ENCODE results near the gene PKP4.
A peak's percentile ranks its signal among the peaks of the same experiment; 100 is the strongest.
"Not testable (repeated sequence)": the region's sequence is repeated elsewhere in the genome, so short reads cannot be mapped to it uniquely, and the experiment has no call there.

The PKP4 gene

DNA sequence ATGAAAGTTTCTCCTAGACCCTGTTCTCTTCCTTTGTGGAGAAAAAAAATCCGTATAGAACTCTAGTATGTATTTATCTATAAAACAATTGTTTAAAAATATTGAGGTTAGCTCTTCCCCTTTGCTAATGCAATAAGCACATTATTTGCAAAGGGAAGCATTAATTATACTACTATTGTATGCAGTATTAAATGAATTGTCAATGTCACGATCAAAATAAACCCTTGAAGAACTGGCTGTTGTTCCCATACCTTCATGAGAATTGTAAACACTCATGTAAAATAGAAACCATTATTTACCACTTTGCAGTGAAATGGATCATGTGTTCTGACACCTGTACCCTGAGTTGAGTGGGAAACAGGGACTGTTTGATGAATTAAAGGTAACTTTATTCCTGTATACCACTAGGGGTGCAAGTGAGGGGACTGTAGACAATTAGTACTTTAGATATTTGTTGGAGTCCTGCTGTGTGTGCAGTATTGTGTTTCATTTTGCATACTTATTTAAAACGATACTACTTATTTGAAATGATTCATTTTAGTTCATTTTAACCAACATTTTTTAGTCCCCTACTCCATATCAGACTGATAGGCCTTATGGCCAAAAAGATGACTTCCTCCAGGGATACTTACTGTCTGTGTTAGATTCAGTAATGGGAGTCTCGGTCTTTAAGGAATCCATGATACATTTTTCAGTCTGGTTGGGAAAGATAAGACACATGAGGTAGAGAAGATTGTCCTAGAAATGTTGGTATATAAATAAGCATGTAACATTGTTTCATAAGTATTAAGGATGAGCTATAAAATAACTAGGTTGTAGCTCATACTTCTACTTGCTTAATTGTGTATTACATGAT lies 7.9 kb downstream of the PKP4 start:
- DNase-seq (ENCODE audit: low spot score): peak; percentile 34

DNA sequence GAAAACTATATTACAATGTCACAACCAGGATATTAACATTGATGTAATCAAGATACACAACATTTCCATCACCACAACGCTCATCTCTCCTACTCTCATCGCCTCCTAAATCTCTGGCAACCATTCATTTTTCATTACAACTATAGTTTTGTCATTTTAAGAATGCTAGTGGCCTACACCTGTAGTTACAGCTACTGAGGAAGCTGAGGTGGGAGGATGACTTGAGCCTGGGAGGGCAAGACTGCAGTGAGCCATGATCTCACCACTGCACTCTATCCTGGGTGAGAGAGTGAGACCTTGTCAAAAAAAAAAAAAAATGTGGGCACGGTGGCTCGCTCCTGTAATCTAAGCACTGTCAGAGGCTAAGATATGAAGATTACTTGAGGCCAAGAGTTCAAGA lies 10.5 kb downstream of the PKP4 start:
- no peak for DNase-seq (ENCODE audit: low spot score)

DNA sequence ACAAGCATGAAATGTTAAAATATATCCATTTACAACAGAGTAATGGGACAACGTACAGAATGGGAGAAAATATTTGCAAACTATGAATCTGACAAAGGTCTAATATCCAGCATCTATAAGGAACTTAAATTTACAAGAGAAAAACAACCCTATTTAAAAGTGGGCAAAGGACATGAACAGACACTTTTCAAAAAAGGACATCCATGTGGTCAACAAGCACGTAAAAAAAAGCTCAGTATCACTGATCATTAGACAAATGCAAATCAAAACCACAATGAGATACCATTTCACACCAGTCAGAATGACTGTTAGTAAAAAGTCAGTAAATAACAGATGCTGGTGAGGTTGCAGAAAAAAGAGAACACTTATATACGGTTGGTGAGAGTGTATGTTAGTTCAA lies 16.1 kb downstream of the PKP4 start:
- not testable (repeated sequence) for DNase-seq (ENCODE audit: low spot score)

DNA sequence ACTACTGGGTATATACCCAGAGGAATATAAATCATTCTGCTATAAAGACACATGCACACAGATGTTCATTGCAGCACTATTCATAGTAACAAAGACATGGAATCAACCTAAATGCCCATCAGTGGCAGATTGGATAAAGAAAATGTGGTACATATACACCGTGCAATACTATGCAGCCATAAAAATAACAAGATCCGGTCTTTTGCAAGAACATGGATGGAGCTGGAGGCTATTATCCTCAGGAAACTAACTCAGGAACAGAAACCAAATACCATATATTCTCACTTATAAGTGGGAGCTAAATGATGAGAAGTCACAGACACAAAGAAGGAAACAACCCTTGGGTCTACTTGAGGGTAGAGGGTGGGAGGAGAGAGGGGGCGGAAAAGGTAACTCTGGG lies 16.5 kb downstream of the PKP4 start:
- DNase-seq (ENCODE audit: low spot score): not testable (repeated sequence)

DNA sequence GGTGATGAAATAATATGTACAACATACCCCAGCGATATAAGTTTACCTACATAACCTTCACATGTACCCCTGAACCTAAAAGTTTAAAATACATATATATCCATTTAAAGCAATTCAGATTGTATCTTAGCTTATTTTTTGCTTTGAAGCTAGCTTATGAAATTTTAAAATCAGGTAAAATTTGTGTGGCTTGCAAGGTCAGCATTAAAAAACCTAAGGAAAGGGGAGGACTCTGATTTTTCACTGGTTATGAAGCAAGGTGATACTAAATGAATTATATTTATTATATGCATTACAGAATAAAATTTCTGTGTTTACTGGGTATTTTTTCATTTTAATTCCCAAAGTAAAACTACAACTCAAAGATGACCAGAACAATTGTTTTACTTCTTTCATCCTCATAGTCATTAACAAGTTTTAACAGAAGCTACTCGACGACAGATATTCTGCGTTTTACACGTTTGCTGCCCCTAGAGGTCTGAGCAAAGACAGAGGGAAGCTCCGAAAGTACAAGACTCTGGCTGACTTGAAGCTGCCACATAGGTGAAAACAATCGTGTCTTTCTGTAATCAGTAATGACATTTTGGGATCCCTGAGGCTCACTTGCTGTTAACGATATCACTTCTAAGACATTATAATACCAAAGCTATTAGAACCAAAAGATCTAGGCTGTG lies 17.1 kb downstream of the PKP4 start:
- no peak for DNase-seq (ENCODE audit: low spot score)

DNA sequence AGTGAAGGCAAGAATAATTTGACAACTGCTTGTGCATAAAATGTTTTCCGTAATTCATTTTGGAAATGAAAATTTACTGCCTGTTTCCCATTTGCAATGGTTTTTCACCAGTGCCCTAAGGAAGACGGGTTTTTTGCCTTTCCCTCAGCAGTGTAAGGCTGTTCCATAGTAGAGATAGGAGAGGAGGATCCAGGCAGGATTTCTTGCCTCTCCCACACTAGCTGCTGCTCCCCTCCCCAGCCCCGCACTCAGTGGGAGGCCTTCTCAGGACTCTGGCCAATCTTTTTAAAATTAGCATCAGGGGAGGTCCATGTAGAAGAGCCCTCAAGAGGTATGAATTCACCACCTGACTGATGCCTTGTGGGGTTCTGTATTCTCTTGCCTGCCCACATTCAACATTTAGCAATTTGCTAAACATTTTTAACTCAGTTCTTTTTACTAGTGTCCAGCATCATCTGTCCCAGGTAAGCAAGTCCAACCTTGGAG lies 17.8 kb downstream of the PKP4 start:
- not testable (repeated sequence) for DNase-seq (ENCODE audit: low spot score)

DNA sequence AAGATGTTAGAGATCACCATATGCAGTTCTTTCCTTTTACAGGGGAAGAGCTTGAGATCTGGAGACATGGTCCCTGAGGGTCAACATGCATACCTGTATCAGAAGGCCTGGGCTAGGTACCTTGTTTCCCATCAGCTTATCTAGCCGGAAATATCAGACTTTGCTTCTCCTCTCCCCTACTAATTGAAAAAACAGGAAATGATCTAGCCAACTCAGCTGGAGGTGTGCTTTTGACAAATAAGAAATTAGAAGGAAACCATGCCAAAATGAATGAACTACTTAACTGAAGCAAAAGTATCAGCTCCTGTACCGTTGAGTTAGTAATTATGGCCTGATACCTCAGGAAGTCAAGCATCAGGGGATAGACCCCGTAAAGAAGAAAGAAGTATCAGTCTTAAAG lies 20.4 kb downstream of the PKP4 start:
- DNase-seq (ENCODE audit: low spot score): no peak

DNA sequence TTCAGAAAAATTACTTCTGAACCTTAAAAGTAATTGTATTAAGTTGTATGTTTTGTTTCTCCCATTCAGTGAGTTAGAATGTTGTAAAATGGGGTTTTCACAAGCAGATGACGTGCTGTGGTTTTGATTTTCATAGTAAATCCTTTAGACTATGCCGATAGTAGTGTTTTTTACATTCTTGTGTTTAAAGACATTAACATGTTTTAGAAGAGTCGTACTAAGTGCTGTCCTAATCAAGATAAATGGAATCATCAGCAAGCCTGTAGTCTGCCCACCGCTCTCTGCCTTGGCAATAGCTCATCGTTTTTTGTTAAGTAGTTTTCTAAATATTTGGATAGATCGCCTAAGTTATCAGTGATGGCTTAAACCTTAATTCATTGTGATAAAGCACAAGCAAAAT lies 21.5 kb downstream of the PKP4 start:
- DNase-seq (ENCODE audit: low spot score): no peak

DNA sequence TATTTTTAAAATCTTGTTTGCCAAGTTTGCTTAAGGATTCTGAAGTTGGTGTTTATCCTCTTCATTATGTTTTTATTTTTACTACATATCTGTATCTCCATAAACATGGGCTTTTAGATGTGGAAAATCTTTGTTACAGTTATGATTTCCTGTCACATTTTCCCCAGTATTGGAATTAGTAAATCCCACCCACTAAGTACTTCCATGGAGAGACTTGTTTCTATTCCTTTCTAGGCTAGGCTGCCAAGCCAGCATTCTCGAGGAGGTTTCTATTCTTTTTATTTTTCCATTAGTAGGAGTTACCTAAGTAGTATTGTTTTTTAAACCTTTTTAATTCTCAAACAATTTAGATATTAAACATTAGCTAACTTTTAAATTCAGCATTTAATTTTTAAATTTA lies 22.1 kb downstream of the PKP4 start:
- no peak for DNase-seq (ENCODE audit: low spot score)

DNA sequence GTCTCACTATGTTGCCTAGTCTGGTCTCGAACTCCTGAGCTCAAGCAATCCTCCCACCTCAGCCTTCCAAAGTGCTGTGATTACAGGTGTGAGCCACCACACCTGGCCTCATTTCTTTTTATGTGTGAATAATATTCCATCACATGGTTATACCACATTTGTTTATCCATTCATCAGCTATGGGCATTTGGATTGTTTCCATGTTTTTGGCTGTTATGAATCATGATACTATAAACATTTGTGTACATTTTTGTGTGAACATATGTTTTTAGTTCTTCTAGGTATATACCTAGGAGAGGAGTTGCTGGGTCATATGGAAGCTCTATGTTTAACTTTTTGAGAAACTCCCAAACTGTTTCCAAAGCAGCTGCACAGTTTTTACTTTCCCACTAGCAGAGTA lies 24.4 kb downstream of the PKP4 start:
- DNase-seq (ENCODE audit: low spot score): no peak

DNA sequence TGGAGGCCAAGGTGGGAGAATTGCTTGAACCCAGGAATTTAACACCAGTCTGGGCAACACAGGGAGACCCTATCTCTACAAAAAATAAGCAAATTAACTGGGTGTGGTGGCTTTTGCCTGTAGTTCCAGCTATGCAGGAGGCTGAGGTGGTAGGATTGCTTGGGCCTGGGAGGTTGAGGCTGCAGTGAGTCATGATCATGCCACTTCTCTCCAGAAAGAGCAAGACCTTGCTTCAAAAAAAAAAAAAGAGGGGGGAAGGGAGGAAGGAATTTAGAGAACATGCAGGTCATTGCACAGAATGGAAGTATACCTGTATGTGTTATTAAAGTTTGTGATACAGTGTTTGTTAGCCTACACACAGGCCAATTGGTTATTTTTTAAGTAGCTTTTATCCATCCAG lies 25.8 kb downstream of the PKP4 start:
- DNase-seq (ENCODE audit: low spot score): no peak

DNA sequence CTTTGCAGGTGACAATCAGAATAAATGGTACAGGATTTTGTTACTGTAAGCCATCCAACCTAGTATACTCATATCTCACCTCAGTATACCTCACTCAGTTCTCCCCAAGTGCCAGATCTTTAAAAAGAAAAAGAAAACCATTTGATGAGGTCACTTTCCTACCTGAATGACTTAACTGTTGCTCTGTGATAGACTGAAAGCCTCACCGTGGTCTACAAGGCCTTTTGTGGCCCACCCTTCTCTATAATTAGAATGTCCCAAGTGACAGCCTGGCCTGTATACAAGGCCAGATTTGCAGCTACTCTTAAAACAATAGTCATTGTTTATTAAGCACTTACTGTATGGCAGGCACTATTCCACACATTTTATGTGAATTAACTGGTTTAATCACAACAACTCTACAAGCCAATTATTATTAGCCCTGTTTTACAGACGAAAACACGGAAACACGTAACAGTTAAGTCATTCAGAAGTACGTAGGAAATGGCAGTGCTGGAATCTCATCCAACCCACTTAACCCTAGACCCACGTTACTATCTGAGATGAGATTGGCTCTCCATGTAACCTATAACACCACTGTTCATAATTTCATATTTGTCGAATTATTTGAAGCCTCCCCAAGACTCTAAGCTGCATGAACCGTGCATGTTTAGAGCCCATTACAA lies 28.3 kb downstream of the PKP4 start:
- no peak for DNase-seq (ENCODE audit: low spot score)

DNA sequence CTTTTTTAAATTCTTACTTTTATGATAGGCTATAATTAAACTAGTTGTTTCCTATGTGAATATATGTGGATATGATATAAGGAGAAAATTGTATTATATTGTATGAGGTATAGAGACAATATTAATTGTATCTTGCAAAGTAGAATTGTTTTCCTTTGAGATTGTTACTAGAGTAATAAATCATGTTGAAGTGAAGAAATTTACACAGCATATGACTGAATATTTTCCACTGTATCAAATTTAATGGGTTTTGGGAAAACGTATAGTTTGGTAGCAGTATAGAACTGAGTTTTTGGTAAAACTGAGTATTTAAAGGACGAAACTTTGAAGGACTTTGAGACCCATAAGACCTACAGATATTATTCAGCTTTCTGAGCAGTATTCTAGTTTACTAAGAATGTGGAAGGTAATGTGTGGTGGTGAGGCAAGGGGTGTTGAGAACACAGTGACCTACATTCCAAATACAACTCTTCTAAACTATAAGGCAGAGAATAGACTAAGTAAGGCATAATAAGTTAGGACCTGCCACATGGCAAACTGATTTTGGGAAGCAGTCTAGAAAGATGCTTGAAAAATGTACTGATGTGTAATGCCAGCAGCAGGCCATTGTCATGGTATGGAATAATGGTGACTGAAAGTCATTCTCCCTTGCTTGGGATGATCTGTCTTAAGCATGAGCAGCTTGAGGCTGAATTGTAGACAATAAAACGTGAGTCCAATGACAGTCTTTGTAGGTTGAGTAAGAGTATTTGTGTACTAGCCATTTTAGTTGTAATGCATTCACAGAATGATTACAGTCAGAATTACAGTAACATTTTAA lies 29.6 kb downstream of the PKP4 start:
- no peak for DNase-seq (ENCODE audit: low spot score)

DNA sequence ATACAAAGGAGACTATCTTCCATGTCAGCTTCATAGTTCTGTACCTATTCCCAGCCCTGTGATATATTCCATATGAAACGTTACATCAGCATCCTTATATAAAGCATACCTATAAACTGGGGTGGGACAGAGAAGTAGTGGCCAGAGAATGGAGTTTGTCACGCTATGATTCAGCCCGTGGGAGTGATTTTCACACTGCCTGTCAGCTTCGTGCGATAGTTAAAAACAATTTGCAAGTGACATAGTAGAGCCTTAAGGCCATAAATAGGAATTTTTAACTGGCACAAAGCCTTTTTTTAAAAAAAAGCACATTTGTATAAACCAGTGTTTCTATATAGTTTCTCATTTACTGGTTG lies 30.2 kb downstream of the PKP4 start:
- DNase-seq (ENCODE audit: low spot score): no peak

DNA sequence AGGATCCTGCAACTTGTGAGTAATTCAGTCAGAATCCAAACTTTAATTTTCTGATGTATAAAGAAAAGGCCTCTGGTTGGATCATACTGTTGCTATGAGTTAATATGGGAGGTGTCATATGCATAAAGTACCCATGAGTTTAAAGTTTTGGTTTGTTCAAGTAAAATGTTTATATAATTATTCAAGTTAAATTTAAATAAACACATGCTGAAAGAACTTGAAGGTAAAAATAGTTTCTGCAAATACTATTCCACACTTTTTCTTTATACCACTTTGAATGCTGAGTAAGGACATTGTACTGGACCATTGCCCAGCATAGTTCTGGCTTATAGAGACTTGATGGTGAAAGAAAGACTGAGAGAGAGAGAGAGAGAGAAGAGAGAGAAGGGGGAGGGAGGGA lies 30.7 kb downstream of the PKP4 start:
- no peak for DNase-seq (ENCODE audit: low spot score)

DNA sequence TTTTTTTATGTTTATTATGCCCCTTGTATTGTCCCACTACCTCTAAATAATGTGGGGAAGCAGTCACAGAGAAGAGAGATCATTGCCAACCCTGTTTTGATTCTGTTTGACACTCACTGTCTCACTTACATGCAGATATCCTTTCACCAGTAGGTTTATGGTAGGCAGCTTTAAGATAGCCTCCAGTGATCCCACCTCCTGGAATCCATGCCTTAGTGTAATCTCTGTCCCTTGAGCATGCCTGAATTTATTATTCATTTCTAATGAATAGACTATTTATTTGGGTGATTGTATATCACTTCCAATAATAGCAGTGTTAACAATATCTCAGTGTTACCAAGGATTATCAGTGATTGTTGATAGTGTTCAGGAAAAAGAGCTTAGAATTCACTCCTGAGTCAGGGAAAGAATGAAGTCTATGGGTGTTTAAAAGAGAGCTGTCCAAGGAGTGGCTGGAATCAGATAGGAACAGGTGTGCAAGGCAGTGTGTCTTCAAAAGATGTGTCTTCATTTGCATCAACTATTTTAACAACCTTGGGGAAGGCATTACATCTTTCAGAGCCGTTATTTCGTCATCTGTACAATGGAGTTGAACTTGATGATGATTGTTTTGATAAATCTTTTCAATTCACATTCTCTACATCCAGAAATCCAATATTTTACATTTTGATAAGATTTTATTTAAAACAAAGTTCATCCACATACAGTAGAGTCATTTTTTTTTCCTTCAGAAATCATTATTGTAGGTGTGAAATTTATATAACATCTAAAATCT lies 31.9 kb downstream of the PKP4 start:
- no peak for DNase-seq (ENCODE audit: low spot score)

DNA sequence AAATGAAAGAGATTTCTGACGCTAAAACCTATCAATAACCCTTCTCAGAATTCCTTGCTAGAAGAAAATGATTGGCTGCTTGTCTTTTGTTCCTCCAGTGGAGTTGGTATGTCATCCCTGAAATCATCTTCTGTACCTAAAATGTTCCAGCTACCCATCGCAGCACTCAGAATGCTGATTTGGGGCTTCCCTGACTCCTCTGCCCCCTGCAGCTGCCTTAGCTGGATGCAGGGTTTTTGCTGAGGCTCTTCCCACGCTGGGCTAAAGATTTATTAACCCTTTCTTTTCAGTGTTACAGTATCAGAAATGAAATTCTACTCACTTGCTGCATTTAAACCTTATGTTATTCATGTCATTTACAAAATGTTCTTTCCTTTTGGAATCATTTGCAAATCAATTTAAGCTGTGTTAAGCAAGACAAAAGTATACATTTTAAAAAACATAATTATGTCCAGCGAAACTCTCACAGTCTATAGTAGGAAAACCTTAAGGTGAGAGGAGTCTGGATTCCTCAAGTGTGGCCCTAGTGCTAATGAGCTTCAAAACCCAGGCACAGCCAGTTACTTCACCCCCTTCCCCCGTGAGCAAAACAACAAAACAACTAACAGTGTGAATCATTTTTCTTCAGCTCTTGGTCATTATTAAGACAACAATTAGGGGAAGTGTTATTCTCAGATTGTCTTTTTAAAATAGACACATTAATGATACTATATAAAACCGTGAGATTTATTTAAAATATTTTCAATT lies 32.8 kb downstream of the PKP4 start:
- DNase-seq (ENCODE audit: low spot score): no peak

DNA sequence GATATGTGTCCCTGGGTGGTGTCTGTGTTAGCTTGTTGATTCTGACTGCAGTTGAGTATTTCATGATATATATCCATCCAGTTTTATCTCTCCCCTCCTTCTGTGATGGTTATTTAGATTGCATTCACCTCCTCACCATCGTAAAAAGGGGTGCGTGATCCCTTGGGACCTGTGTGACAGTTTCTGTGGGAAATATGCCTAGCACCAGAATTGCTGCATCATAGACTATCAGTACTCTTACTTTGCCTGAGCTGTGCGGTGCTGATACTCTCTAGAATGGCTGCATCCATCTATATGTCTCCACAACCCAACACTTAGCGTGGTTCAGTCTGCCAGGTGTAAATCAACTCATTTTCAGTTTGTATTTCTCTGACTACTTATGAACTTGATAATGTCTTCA lies 34.3 kb downstream of the PKP4 start:
- DNase-seq (ENCODE audit: low spot score): no peak

DNA sequence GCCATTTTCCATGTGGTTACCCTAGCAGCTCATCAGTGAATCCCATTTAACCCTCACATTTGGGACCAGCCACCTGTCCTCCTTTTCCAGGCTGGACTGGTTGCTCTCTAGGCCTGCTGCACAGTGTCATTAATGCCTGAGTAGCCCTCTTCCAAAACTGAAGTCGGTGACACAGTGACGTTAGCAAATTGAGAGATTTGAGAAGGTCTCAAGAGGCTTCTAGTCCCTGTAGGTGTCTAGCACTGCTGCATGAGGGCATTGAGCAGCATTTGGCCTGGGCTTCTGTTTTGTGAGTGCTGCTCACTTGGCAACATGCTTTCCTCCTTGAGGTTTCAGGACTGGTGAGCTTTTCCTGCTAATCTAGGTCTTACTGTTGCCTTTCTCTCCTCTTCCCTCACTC lies 36.7 kb downstream of the PKP4 start:
- no peak for DNase-seq (ENCODE audit: low spot score)

DNA sequence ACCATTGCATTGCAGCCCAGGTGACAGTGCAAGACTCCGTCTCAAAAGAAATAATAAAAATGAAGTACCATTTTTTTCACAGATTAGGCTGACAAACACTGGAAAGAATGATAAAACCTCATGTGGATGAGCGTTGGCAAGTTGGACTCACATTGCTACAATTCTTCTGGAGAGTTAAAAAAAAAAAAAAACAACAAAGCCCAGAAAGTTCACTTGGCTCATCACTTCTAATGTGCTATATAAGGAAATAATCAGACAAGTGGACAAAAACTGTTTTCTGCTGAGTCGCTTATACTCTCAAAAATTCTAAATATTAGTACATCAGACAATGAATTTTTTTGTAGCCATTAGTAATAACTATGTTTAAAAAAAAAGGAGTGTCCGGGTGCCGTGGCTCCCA lies 38.4 kb downstream of the PKP4 start:
- DNase-seq (ENCODE audit: low spot score): no peak

DNA sequence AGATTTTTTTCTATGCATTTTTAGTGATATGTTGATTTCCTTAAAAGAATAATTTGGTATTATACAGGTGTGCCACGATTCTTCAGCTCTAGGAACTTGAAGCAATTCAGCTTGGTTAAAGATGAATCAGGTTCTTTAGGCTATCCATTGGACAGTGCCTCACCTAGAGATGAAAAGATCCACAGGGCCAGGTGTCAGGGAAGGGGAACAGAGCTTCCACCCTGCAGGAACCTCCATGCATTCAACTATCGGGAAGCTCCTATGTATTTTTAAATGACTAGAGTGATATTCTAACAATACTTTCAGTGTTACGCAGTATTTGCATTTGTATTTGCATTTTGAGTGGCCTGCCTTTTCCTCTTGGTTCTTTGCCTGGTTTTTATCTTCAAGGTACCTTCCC lies 40.2 kb downstream of the PKP4 start:
- DNase-seq (ENCODE audit: low spot score): no peak
